G401.6 (cell line): ENCODE measurements around the gene ENTPD8.
"Not testable (repeated sequence)": the region's sequence is repeated elsewhere in the genome, so short reads cannot be mapped to it uniquely, and the experiment has no call there.

Experiments
- FAIRE-seq: peaks from 2 replicates; lab custom pipeline; 2012; peaks lifted over from hg19 to GRCh38; lab: Jason Lieb, UNC

ENTPD8 gene

DNA sequence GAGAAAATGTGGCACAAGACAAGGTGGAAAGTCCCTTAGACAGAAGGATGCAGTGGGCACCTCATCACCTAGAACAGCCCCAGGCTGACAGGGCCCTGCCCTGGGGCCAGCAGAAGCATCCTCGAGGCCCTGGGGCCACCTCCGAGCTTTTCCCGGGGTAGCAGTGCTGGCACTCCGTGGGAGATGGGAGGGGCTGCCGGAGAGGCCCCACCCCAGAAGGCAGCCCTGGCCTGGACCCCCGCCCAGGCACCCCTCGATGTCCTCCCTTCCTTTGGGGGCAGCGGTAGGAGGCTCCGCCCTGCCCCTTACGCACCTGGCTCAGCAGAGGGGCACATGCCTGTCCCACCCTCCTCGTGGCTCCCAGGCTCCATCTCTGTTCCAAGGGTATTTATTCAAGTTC is 35.7 kb upstream of the ENTPD8 start:
- FAIRE-seq, result no peak

DNA sequence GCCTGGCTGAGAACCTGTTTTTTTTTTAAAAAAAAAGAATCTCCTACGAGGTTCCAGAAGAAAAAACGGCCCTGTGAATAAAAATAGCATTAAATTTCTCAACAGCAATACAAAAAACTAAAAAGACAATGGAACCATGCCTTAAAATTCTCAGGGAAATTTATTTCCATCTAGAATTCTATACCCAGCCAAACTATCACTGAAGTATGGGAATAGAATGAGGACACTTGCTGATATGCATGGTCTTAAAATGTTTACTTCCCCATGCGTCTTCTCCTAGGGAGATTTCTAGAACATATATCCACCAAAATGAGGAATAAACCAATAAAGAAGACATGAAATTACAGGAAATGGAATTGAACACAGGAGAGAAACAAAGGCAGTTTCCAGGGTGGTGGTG is 34.5 kb upstream of the ENTPD8 start:
- FAIRE-seq, result no peak

DNA sequence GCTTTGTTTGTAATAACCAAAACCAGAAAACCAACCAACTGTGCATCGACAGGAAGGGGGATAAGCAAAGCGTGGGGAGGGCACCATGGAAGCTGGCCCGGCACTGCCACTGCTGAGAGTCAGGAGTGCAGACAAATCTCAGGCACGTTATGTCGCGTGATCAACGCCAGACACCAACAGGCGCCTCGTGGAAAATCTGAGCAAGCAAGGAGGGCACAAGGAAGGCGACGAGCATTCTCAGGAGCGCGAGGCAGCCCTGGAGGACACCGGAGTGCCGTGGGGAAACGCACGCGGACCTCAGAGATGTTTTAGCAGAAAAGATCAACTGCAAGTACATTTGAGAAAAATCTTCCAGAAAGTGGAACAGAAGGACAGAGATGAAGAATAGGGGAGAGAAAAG is 33.1 kb upstream of the ENTPD8 start:
- FAIRE-seq, result no peak

DNA sequence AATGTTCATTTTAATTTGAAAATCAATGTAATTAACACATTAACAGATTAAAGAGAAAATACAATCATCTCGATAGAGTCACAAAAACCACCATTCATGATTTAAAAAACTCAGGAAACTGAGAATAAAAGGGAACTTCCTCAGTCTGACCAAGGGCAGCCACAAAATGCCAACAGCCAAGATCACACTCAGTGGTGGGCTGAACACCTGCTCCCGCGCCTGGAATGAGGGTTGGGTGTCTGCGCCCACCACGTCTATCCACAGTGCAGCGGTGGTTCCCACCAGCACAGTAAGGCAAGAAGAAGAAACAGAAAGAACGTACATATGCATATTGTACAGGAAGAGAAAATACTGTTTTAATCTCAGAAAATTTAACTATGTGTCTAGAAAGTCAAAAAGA is 29.6 kb upstream of the ENTPD8 start:
- no peak for FAIRE-seq

DNA sequence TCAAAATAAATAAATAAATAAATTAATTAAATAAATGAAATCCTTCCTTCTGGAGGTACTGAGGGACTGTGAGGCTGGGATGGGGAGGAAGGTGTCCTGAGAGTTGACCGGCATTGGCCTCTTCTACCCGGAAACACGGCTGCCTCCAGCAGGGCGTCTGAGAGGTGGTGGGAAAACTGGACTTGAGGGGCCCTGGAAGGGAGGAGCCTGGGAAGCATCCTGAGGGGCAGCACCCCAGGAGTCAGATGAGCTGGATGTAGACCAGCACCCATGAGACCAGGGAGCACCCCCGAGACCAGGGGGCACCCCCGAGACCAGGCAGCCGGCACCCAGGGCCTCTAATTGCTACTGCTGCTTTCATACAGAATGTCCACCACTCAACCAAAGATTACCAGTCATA is 26.7 kb upstream of the ENTPD8 start:
- no peak for FAIRE-seq

DNA sequence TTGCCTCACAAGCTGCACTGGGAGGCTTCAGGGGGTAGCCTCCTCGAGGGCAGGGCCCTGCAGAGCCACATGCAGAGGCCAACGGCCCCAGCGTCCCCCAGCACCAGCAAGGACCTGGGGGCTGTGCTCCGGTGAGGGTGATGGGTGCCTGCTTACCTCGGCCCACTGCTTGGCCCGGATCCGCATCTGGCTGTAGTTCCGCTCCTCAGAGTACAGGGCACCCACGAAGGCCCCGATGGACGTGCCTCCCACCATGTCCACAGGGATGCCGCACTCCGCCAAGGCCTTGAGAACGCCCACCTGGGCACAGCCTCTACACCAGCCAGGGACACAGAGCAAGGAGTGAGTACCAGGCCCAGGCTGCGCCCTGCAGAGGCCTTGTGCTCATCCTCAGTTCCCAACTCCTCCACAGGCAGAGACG is 26.0 kb upstream of the ENTPD8 start:
- FAIRE-seq, result no peak

DNA sequence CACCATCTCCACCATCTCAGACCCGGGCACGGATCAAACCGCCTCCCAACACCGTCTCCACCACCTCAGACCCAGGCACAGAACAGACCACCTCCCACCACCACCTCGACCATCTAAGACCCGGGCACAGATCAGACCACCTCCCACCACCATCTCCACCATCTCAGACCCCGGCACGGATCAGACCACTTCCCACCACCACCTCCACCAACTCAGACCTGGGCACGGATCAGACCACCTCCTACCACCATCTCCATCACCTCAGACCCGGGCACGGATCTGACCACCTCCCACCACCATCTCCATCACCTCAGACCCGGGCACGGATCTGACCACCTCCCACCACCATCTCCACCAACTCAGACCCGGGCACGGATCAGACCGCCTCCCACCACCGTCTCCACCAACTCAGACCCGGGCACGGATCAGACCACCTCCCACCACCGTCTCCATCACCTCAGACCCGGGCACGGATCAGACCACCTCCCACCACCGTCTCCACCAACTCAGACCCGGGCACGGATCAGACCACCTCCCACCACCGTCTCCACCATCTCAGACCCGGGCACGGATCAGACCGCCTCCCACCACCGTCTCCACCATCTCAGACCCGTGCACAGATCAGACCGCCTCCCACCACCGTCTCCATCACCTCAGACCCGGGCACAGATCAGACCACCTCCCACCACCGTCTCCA is 25.4 kb upstream of the ENTPD8 start:
- FAIRE-seq, result not testable (repeated sequence)

DNA sequence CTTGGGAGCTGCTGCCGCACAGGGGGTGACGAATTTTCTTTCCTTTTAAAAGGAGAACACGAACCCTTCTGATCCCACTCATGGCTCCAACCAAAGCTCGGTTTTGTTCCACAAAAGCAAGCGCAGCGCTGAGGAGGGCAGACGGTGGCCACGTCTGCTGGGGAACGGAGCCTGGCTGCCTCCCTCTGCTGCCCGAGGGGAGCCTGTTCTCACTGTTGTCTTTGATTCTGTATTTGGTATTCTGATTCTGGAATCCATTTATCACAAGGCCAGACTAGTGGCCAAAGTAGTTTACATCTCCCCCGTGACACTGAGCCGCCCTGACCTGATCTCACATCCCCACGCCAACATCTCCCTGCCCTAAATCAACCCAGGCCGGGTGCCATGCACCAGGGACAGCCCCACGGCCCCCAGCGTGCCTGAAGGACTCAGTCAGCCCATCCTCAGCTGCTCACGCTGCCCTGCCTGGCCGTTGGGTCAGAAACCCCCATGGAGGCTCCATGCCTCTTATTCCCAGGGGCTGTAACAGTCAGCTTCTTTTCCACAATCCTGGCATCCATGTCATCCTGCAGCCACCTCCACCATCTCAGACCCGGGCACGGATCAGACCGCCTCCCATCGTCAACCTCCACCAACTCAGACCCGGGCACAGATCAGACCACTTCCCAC is 24.7 kb upstream of the ENTPD8 start:
- FAIRE-seq, result no peak

DNA sequence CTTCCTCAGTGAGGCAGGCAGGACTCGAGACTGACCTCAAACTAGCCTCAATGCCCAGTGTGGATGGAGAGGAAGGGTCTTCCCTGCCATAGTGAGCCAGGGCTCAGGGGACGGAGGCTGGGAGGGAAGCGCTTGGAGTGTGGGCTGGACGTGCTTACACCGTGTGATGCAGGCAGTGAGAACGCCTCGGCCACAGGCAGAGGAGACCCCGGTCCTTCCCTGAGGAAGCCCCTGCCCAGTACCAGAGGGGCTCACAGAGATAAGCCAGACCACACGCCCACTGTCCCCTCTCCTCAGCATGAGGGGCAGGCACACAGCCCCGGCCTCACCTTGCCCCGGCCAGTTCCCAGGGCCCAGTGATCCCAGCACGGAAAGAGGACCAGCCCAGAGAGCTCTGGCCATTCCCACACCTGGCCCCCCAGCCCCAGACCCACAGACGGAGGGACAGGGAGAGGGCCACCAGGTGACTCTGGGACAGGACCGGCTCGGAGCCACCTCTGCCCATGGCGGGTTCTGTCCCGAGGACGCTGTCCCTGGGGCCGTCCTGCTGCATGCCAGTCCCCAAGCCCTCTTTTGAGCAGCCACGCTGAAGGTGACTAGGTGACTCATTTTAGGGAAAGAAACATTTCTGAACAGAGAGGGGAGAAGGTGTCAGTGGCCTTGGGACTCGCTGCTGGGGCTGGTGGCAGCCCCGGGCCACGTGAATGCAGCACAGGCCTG is 24.0 kb upstream of the ENTPD8 start:
- FAIRE-seq, result no peak

DNA sequence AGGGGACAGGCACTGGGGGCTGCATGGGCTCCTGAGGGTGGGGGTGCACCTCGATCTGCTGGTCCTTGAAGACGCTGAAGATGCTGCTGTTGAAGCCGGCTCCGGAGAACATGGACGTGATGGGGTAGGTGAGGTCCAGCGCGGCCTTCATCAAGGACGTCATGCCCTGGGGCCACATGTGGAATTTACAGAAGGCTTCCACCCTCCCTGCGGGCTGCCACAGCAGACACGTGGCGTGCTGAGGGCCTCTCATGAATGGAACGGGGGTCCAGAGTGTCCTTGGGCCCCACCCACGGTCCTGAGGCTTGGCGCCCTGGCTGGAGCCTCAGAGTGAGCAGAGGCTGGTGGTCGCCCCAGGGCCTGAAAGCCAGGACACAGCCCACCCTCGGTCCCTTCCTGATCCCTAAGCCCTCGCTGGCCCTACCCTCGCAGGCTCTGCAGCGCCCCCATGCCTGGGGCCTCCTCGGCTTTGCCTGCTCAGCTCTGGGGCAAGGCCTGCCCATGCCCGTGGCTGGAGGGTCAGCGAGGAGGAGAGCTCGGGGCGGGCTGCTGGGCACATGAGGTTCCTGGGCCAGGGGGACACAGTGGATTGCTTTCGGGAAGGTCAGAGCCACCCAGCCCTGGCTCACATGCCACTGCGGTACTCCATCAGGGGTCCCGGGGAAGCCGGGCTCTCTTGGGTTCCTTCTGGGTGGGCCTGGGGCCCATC is 23.3 kb upstream of the ENTPD8 start:
- FAIRE-seq, result no peak

DNA sequence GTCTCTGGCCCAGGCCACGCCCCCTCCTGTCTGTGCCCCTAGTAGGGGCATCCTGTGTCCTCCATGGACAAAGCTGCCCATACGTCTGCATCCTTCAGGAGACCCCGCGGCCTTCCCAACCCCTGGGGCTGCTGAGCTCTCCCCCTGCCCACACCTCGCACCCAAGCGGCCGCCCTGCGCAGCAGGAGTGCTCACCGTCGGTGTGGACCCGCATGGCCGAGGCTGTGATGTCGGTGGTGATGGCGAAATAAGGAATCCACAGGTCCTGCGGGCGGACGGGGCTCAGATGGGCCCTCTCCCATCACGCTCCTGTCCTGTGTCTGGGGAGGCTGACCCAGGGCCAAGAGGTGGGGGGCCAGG is 22.8 kb upstream of the ENTPD8 start:
- FAIRE-seq, result no peak

DNA sequence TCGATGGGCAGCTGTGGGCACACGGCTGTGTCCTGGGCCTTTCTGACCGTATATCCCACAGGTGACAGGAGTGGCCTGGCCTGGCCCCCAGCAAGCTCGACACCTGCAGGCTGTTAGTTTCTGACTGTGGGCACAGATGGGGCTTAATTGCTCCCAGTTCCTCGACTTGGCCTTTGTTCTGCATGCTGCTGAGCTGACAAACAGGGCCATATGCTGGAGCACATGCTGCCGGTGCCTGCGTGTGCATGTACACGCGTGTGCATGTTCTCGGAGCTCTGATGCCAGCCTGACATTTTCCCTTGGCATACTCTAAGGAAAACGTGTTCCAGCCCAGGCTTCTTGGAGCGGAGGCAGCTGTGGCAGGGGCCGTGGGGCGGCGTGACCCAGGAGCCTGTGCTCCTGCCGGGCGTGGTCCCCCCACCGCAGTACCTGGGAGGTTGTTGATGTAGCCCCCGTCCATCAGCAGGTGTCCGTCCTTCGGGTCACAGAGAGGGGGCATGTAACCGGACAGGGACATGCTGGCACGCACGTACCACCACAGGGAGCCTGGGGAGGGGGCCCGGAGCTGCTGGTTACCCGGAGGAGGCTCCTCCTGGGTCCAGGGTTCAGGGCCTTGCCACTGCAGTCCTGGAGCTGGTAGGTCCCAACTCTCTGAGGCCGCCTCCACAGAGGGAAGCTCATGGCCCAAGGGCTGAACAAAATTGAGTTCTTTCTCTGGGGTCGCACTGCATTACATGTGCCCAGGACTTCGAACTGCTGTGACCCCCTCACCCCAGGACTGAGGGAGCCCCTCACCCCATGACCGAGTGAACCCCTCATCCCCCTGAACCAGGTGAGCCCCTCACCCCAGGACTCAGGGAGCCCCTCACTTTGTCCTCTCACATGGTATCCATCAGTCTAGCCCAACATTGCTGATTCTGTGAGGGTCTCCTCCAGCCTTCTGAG is 22.1 kb upstream of the ENTPD8 start:
- no peak for FAIRE-seq

DNA sequence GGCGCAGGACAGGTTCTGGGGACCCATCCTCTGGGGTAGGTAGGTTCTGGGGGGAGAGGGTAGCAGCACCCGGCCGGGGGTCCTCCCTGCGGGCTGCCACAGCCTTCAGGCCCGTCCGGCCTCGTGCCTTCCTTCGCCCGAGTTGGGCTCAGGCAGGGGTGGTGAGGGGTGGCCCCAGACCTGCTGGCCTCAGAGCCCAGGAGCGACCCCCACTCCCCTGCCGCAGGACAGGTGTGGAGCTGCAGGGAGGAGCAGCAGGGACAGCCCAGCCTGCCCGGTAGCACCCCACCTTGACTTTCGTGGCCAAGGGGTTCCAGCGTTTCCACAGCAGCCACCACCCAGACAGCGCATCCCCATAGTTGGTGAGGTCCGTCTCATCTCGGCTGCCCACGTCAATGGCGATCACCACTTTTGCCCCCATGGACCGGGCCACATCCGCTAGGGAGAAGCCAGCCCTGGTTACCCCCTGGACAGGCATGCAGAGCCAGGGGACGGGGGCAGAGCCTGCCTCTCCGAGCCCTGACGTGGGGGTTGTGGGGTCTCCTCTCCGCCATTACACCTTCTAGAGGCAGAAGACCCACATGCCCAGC is 21.3 kb upstream of the ENTPD8 start:
- FAIRE-seq, result no peak

DNA sequence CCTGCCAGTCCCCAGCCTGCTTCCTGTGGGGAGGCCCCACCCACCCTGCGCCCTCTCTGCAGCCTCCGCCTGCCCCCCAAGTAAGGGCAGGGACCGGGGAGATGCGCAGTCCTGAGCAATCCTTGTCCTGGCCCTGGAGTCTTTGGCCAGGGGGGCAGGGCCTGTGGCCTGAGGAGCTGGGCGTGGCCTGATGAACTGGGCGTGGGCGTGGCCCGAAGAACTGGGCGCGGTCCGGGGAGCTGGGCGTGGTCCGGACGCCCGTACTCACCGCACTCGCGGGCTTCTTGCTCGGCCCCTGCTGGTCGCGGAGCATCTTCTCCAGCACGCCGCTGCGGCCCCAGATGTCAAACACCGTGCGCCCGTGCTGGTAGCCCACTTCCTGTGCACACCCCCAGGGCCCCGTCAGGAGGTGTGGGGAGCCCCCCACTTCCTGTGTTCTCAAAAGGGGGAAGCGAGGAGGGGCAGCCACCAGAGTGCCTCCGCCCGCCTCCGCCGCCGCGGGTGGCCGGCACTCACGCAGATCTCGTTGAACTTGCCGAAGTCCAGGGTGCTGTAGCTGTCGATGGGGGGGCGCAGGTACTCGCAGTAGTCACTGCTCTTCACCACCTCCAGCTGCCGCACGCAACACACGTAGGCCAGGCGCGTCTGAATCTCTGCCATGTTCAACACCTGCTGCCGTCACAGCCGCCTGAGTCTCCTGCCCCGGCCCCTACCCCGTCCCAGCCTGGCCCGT is 20.7 kb upstream of the ENTPD8 start:
- no peak for FAIRE-seq

DNA sequence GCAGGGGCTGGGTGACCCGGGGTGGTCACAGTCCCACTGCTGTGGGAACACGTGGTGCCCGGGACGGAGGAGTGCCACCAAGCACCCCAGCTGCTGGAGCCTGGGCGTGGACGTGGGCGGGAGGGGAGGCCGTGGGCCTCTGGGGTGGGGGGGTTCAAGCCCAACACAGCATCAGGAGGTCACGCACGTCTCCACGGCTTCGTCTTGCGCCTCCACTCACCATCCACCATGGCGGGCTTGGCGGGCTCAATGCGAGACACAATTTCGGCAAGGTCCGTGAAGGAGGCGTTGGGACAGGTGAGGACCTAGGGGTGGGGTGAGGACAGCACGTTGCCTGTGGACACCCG is 20.1 kb upstream of the ENTPD8 start:
- no peak for FAIRE-seq

DNA sequence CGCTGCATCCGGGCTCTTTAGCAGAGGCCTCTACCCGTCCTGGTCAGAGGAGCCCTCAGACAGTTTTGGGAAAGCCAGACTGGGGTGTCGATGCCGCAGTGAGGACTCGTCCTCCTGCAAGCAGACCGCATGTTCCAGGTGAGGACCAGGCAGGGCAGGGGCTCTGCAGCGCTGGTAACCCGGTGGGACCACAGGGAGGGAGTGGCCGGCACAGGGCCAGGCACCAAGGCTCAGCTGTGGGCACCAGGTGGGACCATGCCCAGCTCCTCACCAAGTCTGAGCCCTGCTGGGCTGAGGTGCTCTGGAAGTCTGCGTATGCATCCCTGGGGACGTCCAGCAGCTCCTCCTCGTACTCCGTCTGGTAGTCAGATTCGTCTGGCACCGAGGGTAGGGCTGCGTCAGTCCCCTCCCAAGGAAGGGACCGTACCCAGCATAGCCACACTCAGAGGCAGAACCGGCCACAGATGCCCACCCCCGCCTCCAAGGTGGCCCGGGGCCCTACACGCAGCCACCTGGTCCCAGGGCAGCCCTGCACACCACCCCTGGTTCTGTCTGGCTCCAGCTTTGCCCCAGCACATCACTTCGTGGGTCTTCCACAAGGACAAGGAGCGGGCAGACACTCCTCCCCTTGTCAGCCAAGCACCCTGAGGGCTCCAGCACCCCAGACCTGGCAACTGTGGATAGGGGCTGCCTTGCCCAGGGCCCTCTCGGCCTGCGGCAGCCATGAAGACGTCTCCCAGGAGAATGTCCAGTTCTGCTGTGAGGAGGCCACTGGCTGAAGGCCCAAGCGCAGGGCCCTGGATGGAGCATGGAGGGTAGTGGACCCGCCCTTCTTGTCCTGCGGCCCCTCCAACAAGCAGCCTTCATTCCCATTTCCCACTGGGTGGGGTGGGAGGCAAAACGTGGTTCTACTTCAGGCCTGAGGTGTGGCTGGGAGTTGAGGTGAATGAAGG is 19.5 kb upstream of the ENTPD8 start:
- no peak for FAIRE-seq

DNA sequence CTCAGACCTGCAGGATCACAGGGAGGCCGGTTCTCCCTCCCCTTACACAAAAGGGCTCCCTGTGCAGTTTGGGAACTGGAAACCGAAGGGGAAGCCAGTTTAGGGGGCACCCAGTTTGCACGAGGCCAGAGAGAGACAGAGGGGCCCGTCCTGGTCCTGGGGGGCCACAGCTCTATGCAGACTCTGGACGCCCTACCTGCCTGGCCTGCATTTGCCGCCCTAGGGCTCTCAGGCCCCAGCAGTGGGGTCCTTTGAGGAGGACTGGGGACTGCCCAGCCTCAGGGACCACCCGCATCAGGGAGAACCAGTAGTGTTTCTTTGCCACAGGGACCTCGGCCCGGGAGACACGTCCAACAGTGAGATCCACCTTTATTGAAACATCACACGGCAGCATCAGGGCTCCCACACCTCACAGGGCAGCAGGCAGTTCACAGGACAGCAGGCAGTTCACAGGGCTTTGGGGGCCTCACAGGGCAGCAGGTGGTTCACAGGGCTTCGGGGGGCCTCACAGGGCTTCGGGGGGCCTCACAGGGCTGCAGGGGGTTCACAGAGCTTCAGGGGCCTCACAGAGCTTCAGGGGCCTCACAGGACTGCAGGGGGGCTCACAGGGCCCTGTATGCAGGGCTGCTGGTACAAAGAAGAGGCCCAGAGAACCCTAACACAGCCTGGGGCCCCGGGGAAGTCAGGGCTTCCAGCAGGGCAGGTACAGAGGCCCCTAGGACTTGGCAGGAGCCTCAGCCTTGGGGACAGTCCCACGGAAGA is 18.6 kb upstream of the ENTPD8 start:
- FAIRE-seq, result no peak

DNA sequence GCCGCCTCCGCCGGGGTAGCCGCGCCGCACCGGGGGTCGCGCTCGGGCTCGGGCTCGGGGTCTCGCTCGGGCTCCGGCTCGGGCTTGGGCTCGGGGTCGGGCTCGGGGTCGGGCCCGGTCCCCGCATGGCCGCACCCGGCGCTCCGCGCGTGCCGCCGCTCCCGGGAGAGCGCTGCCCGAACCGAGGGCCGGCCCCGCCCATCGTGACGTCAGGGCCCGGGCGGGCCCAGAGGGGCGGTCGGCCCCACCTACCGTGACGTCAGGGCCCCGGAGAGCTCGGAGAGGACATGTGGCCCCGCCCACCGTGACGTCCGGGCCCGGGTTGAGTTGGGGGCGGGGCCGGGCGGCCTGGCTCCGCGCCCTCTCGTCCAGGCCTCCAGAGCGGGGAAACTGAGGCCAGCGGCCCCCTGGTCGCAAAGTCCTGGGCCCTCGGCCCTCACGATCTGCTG is 18.0 kb upstream of the ENTPD8 start, which contains the start of gene NSMF:
Gene NSMF (minus strand): TSS at position 183 of the 449 bp plus-strand sequence. CDS start 232 bp downstream, outside the sequence.
- FAIRE-seq, result no peak
